DND-41 (cell line): ENCODE measurements around the gene PNCK.

ENCODE experiments used
- ATAC-seq: fragments of 200-7000 bp; cut with Tn5 transposase; 3 replicates; pipeline ENCODE4 v1.9.1; 2021; ENCODE audit warnings: low read depth; ENCODE audit not compliant: insufficient read depth
- DNase-seq: peaks from one replicate; pipeline ENCODE4 v3.0.0-alpha.2; 2020
- H2AFZ ChIP-seq: 2 replicates; pipeline ENCODE4 v1.6.0; 2012; ENCODE audit warnings: low read depth, low read length
- H3K27ac ChIP-seq: 2 replicates; pipeline ENCODE4 v1.5.1; 2012; ENCODE audit warnings: low read length, inconsistent platforms
- H3K27me3 ChIP-seq: fragments of 200-600 bp; sonication (generic); 2 replicates; pipeline ENCODE4 v1.6.0; 2012; ENCODE audit warnings: low read length, mild to moderate bottlenecking, inconsistent platforms; ENCODE audit not compliant: insufficient read depth, poor library complexity
- H3K36me3 ChIP-seq: 2 replicates; pipeline ENCODE4 v1.5.1; 2012; ENCODE audit warnings: low read length, inconsistent platforms; ENCODE audit not compliant: insufficient read depth
- H3K4me1 ChIP-seq: 2 replicates; pipeline ENCODE4 v1.5.1; 2012; ENCODE audit warnings: mild to moderate bottlenecking, low read length; ENCODE audit not compliant: insufficient read depth
- H3K4me2 ChIP-seq: 2 replicates; pipeline ENCODE4 v1.6.0; 2012; ENCODE audit warnings: mild to moderate bottlenecking, moderate library complexity, low read length, inconsistent platforms; ENCODE audit not compliant: insufficient read depth
- H3K4me3 ChIP-seq, 2 experiments: fragments of 200-600 bp in 1 of 2; shearing (Covaris generic) in 1 of 2; 2 replicates each; pipeline ENCODE4 v1.5.1; 2012 to 2016; ENCODE audit warnings: inconsistent platforms in 2 of 2, low read length in 2 of 2, mild to moderate bottlenecking in 2 of 2, low read depth in 1 of 2, moderate library complexity in 1 of 2
- H3K79me2 ChIP-seq: 2 replicates; pipeline ENCODE4 v1.6.0; 2012; ENCODE audit warnings: low read length, inconsistent platforms; ENCODE audit not compliant: insufficient read depth
- H3K9ac ChIP-seq: 2 replicates; pipeline ENCODE4 v1.6.0; 2012; ENCODE audit warnings: low read depth, mild to moderate bottlenecking, inconsistent platforms, low read length, moderate library complexity
- H3K9me3 ChIP-seq: 2 replicates; pipeline ENCODE4 v1.5.1; 2012; ENCODE audit warnings: low read length, moderate library complexity, mild to moderate bottlenecking, inconsistent platforms; ENCODE audit not compliant: insufficient read depth, severe bottlenecking
- H4K20me1 ChIP-seq: 2 replicates; pipeline ENCODE4 v1.6.0; 2012; ENCODE audit warnings: low read length; ENCODE audit not compliant: insufficient read depth
- CTCF ChIP-seq: IDR thresholded peaks from 2 replicates; pipeline ENCODE4 v1.5.1; 2012; ENCODE audit warnings: borderline replicate concordance, low read length, moderate library complexity, mild to moderate bottlenecking; ENCODE audit not compliant: poor library complexity, severe bottlenecking; ENCODE audit errors: extremely low read depth
- EZH2 ChIP-seq: IDR thresholded peaks from 3 replicates; pipeline ENCODE4 v1.6.1; 2012; ENCODE audit warnings: borderline replicate concordance, low read depth, mild to moderate bottlenecking, moderate library complexity, low read length, inconsistent platforms; ENCODE audit not compliant: severe bottlenecking

PNCK gene

GRCh38 chrX:153649915-153650782 lies 23.5 kb downstream of the PNCK start:
- TF ChIP-seq CTCF, result no peak
- no peak for TF ChIP-seq EZH2
- Histone ChIP-seq H3K4me2 (no peak overlapping the region), H3K9me3 (no peaks in the 10 kb centered on the region), H3K27me3 (no peaks in the 10 kb centered on the region), H3K79me2 (no peaks in the 10 kb centered on the region), H3K4me3 (no peak overlapping the region), H4K20me1 (no peaks in the 10 kb centered on the region), H3K36me3 (no peaks in the 10 kb centered on the region), H3K27ac (no peak overlapping the region), H3K4me1 (no peaks in the 10 kb centered on the region), H3K9ac (no peak overlapping the region), H2AFZ (no peak overlapping the region)
- no peak for ATAC-seq
- DNase-seq, result no peak

GRCh38 chrX:153649178-153649914 lies 24.3 kb downstream of the PNCK start:
- Histone ChIP-seq H3K27me3 (no peaks in the 10 kb centered on the region), H3K4me3 (no peak overlapping the region), H3K4me2 (no peak overlapping the region), H4K20me1 (no peaks in the 10 kb centered on the region), H3K9me3 (no peaks in the 10 kb centered on the region), H3K9ac (no peak overlapping the region), H2AFZ (no peak overlapping the region), H3K36me3 (no peaks in the 10 kb centered on the region), H3K4me1 (no peaks in the 10 kb centered on the region), H3K27ac (no peak overlapping the region), H3K79me2 (no peaks in the 10 kb centered on the region)
- ATAC-seq (peak; percentile 73; the same call in 2 of the 3 replicates), DNase-seq (peak; percentile 42)
- TF ChIP-seq CTCF, result peak; percentile 52
- no peak for TF ChIP-seq EZH2

- Histone ChIP-seq H3K9me3 (no peaks in the 10 kb centered on the region), H3K36me3 (no peaks in the 10 kb centered on the region), H4K20me1 (no peaks in the 10 kb centered on the region), H3K4me2 (no peak overlapping the region), H3K9ac (no peak overlapping the region), H3K79me2 (no peaks in the 10 kb centered on the region), H3K4me1 (no peaks in the 10 kb centered on the region), H3K27ac (no peak overlapping the region), H2AFZ (no peak overlapping the region), H3K4me3 (no peak overlapping the region), H3K27me3 (no peaks in the 10 kb centered on the region)
- TF ChIP-seq CTCF (no peak), EZH2 (no peak)
- DNase-seq, result no peak
- no peak for ATAC-seq
These were observed 25.0 kb downstream of the PNCK start for GRCh38 chrX:153648358-153649177.
